ENCODE measurements around the gene KRTAP12-4.

KRTAP12-4 gene

DNA sequence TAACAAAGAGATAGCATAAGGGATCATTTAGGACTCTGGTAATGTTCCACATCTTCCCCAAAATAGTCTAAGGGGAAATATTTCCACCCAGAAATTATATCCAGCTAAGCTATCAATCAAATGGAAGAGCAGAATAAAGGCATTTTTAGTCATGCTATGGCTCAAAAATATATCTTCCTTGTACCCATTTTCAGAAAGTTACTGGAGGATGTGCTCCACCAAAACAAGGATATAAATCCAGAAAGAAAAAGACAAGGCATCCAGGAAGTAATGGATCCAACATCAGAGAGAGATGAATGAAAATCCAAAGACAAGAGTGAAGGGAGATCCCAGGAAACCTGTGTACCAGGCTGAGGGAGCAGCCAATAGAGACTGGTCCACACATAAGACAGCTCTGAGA is 45.3 kb downstream of the KRTAP12-4 start:
- DNase-seq = no peak

DNA sequence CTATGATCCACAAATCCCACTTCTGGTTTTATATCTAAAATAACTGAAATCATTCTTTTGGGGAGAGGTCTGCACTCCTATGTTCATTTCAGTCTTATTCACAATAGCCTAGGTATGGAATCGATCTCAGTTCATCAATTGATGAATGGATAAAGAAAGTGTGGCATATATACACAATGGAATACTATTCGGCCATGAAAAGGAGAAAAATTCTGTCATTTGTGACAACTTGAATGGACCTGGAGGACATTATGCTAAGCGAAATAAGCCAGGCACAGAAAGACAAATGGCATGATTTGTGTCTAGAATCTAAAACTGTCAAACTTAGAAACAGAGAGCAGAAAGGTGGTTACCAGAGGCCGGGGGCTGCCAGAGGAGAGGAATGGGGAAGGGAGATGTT is 48.0 kb downstream of the KRTAP12-4 start:
- DNase-seq = no peak

Data from CD4-positive, alpha-beta T cell treated with Interferon gamma for 1 hour (primary cell).